Suprapubic skin (tissue), 4 donors: ENCODE measurements around the gene ASNSD1.

ENCODE experiments used
- CTCF ChIP-seq, 2 donors: fragments of 200-600 bp in 1 of 2; fragments of 450-650 bp in 1 of 2; sonication (generic) in 1 of 2; IDR thresholded peaks; one replicate each; pipeline ENCODE4 v1.5.1; 2016 to 2019; ENCODE audit warnings: antibody characterized with exemption in 2 of 2, mild to moderate bottlenecking in 1 of 2, moderate library complexity in 1 of 2
- POLR2A ChIP-seq, 2 donors: fragments of 450-650 bp; IDR thresholded peaks; one replicate each; pipeline ENCODE4 v1.6.1; 2017; ENCODE audit warnings: antibody characterized with exemption in 2 of 2, mild to moderate bottlenecking in 2 of 2, moderate library complexity in 2 of 2
- POLR2AphosphoS5 ChIP-seq, 3 donors: sonication (generic); formaldehyde crosslinking; IDR thresholded peaks; one replicate each; pipeline ENCODE4 v1.6.1; 2017; ENCODE audit warnings: antibody characterized with exemption in 3 of 3

GRCh38 chr2:189613650-189614420 lies 47.4 kb upstream of the ASNSD1 start:
- TF ChIP-seq CTCF (IDR thresholded peaks at IDR 0.05): no peak
- TF ChIP-seq POLR2AphosphoS5 (IDR thresholded peaks at IDR 0.05): no peak
- no peak for TF ChIP-seq POLR2A (IDR thresholded peaks at IDR 0.05)
